IMR-90 (cell line): ENCODE data around the gene DNAH8. TPM values are rescaled to one million over a fixed set of nuclear protein-coding genes. Genes with fewer than 3 reads are reported as not detected.

ENCODE experiments used
- ATAC-seq: fragments of 200-7000 bp; cut with Tn5 transposase; 2 replicates; pipeline ENCODE4 v1.9.1; 2020; ENCODE audit warnings: low read depth, mild to moderate bottlenecking, moderate library complexity
- BruUV-seq: library from RNA; stranded (reverse); fragments of 400-500 nt; replicated peaks from 2 replicates; lab custom pipeline; 2021; lab: Mats Ljungman, UMichigan
- CTCF ChIA-PET: fragments of 300-600 bp; formaldehyde crosslinking; extraction: SDS; loops from one replicate; lab custom pipeline; 2021; ENCODE audit warnings: antibody characterized with exemption; lab: Yijun Ruan, JAX
- POLR2A ChIA-PET: fragments of 300-600 bp; sonication (Branson Sonifier 250); formaldehyde crosslinking; loops from one replicate; lab custom pipeline; 2022; ENCODE audit warnings: antibody characterized with exemption; ENCODE audit not compliant: unreplicated experiment; lab: Charles Lee
- DNase-seq: peaks from one replicate; pipeline ENCODE4 v3.0.0; 2013
- H2AFZ ChIP-seq: replicated peaks from 2 replicates; pipeline ENCODE3; 2013; ENCODE audit warnings: low read length, mild to moderate bottlenecking; ENCODE audit not compliant: poor library complexity
- H2AK5ac ChIP-seq: 2 replicates; pipeline ENCODE4 v1.6.1; 2013; ENCODE audit warnings: low read depth, low read length, inconsistent platforms
- H2AK9ac ChIP-seq: replicated peaks from 2 replicates; pipeline ENCODE3; 2013; ENCODE audit warnings: mild to moderate bottlenecking, low read depth, low read length, moderate library complexity; ENCODE audit not compliant: poor library complexity
- H2BK120ac ChIP-seq: 2 replicates; pipeline ENCODE4 v1.6.1; 2013; ENCODE audit warnings: low read depth, low read length, inconsistent platforms
- H2BK15ac ChIP-seq: 3 replicates; pipeline ENCODE4 v1.6.1; 2013; ENCODE audit warnings: low read depth, low read length, inconsistent platforms
- H2BK20ac ChIP-seq: 2 replicates; pipeline ENCODE4 v1.6.1; 2013; ENCODE audit warnings: low read depth, mild to moderate bottlenecking, inconsistent platforms, low read length, moderate library complexity
- H2BK5ac ChIP-seq: 2 replicates; pipeline ENCODE4 v1.6.1; 2013; ENCODE audit warnings: mild to moderate bottlenecking, low read depth, low read length, inconsistent platforms; ENCODE audit not compliant: poor library complexity, severe bottlenecking
- H3K14ac ChIP-seq: replicated peaks from 2 replicates; pipeline ENCODE4 v1.6.1; 2013; ENCODE audit warnings: low read depth, low read length, inconsistent platforms
- H3K18ac ChIP-seq: 2 replicates; pipeline ENCODE4 v1.6.1; 2013; ENCODE audit warnings: low read depth, low read length, control low read depth
- H3K23ac ChIP-seq: 2 replicates; pipeline ENCODE4 v1.6.1; 2013; ENCODE audit warnings: low read depth, low read length, inconsistent platforms
- H3K27ac ChIP-seq: 2 replicates; pipeline ENCODE4 v1.5.1; 2013; ENCODE audit warnings: mild to moderate bottlenecking, control low read depth, low read length; ENCODE audit not compliant: insufficient read depth
- H3K27me3 ChIP-seq: 2 replicates; pipeline ENCODE4 v1.6.1; 2013; ENCODE audit warnings: low read length; ENCODE audit not compliant: control insufficient read depth, insufficient read depth
- H3K36me3 ChIP-seq: 2 replicates; pipeline ENCODE4 v1.6.1; 2013; ENCODE audit warnings: low read length, mixed read lengths; ENCODE audit not compliant: control insufficient read depth, insufficient read depth
- H3K4ac ChIP-seq: 2 replicates; pipeline ENCODE4 v1.6.1; 2013; ENCODE audit warnings: low read depth, low read length, inconsistent platforms
- H3K4me1 ChIP-seq: 2 replicates; pipeline ENCODE4 v1.6.1; 2013; ENCODE audit warnings: low read length, mixed read lengths; ENCODE audit not compliant: control insufficient read depth, insufficient read depth
- H3K4me2 ChIP-seq: 2 replicates; pipeline ENCODE4 v1.6.1; 2013; ENCODE audit warnings: low read depth, mild to moderate bottlenecking, control low read depth, low read length, moderate library complexity
- H3K4me3 ChIP-seq: 2 replicates; pipeline ENCODE4 v1.5.1; 2013; ENCODE audit warnings: low read depth, mild to moderate bottlenecking, control low read depth, low read length, moderate library complexity; ENCODE audit not compliant: insufficient read depth
- H3K56ac ChIP-seq: 2 replicates; pipeline ENCODE4 v1.6.1; 2013; ENCODE audit warnings: low read length, inconsistent platforms; ENCODE audit not compliant: insufficient read depth; ENCODE audit errors: extremely low read depth
- H3K79me1 ChIP-seq, 2 experiments: 2 replicates each; pipeline ENCODE4 v1.6.1; 2013; ENCODE audit warnings: low read length in 2 of 2, inconsistent platforms in 1 of 2, low read depth in 1 of 2
- H3K9ac ChIP-seq: 2 replicates; pipeline ENCODE4 v1.6.1; 2013; ENCODE audit warnings: low read depth, low read length, control low read depth
- H3K9me1 ChIP-seq: 2 replicates; pipeline ENCODE4 v1.6.1; 2013; ENCODE audit warnings: low read length, inconsistent platforms; ENCODE audit not compliant: insufficient read depth
- H3K9me3 ChIP-seq: 2 replicates; pipeline ENCODE4 v1.6.1; 2013; ENCODE audit warnings: low read length; ENCODE audit not compliant: control insufficient read depth, insufficient read depth
- H4K20me1 ChIP-seq: 2 replicates; pipeline ENCODE4 v1.6.1; 2013; ENCODE audit warnings: low read length, inconsistent platforms; ENCODE audit not compliant: insufficient read depth
- H4K5ac ChIP-seq: 2 replicates; pipeline ENCODE4 v1.6.1; 2013; ENCODE audit warnings: mild to moderate bottlenecking, low read depth, low read length, control low read depth
- H4K8ac ChIP-seq, 2 experiments: 2 replicates each; pipeline ENCODE4 v1.6.1; 2013; ENCODE audit warnings: low read depth in 2 of 2, low read length in 2 of 2, control low read depth in 1 of 2, inconsistent platforms in 1 of 2
- H4K91ac ChIP-seq: 2 replicates; pipeline ENCODE4 v1.6.1; 2013; ENCODE audit warnings: low read depth, low read length, inconsistent platforms; ENCODE audit not compliant: insufficient read depth
- BHLHE40 ChIP-seq: fragments of 150-350 bp; IDR thresholded peaks from 2 replicates; pipeline ENCODE4 v1.6.1; 2016; ENCODE audit warnings: mild to moderate bottlenecking, low read depth, low read length
- CEBPB ChIP-seq: IDR thresholded peaks from 2 replicates; pipeline ENCODE4 v1.6.1; 2012; ENCODE audit warnings: low read depth, low read length, improper control_type of control experiment
- CHD1 ChIP-seq: IDR thresholded peaks from 2 replicates; pipeline ENCODE4 v1.6.1; 2012; ENCODE audit warnings: low read depth, low read length, improper control_type of control experiment
- MAZ ChIP-seq: IDR thresholded peaks from 2 replicates; pipeline ENCODE4 v1.6.1; 2012; ENCODE audit warnings: low read depth, mild to moderate bottlenecking, low read length, improper control_type of control experiment, moderate library complexity, borderline replicate concordance
- MXI1 ChIP-seq: IDR thresholded peaks from 2 replicates; pipeline ENCODE4 v1.6.1; 2012; ENCODE audit warnings: low read depth, mild to moderate bottlenecking, low read length, moderate library complexity, borderline replicate concordance
- RAD21 ChIP-seq: IDR thresholded peaks from 2 replicates; pipeline ENCODE4 v1.6.1; 2012; ENCODE audit warnings: low read length, improper control_type of control experiment
- RCOR1 ChIP-seq: IDR thresholded peaks from 2 replicates; pipeline ENCODE4 v1.6.1; 2012; ENCODE audit warnings: mild to moderate bottlenecking, low read length, improper control_type of control experiment; ENCODE audit not compliant: insufficient replicate concordance
- RFX5 ChIP-seq: IDR thresholded peaks from 2 replicates; pipeline ENCODE4 v1.8.0; 2012; ENCODE audit warnings: low read depth, mild to moderate bottlenecking, low read length, moderate library complexity
- WGBS, 2 experiments: methylation state at CpG; one replicate each; pipeline versions ENCODE4 v1.1.5 to v1.1.7; 2013; ENCODE audit warnings: missing lambda C conversion rate in 2 of 2; ENCODE audit not compliant: insufficient read length in 1 of 2; ENCODE audit errors: extremely low coverage in 2 of 2; 5-methylcytosine and 5-hydroxymethylcytosine counted together
- dilution Hi-C: fragments of 300-500 bp; cut with HindIII; formaldehyde crosslinking; loops from one replicate; pipeline ENCODE4 v1.14.3; 2018; ENCODE audit warnings: low sequenced_read_pairs; ENCODE audit not compliant: unreplicated experiment
- in situ Hi-C: fragments of 300-500 bp; cut with MboI; formaldehyde crosslinking; loops from 3 replicates; pipeline ENCODE4 v1.14.3; 2019; ENCODE audit warnings: low sequenced_read_pairs, inconsistent platforms, mixed read lengths
- intact Hi-C: fragments of 100-400 bp; cut with micrococcal nuclease; formaldehyde crosslinking; loops from 2 replicates; pipeline ENCODE4 v1.10.0; 2022
- polyA plus RNA-seq, 3 experiments: library from polyadenylated mRNA; depleted of rRNA; stranded (reverse); fragments of >200 nt; gene quantifications; 2 replicates each; pipeline ENCODE4 v1.2.3, GENCODE V29; 2012; ENCODE audit warnings: low replicate concordance in 1 of 3
- total RNA-seq: library from RNA; depleted of rRNA; stranded (reverse); fragments of >200 nt; gene quantifications from 2 replicates; pipeline ENCODE4 v1.2.3, GENCODE V29; 2012
- TF ChIP-seq, protein P1 (sequence below): fragments of 150-350 bp; IDR thresholded peaks from 2 replicates; pipeline ENCODE4 v1.6.1; 2017; ENCODE audit warnings: mild to moderate bottlenecking, antibody characterized with exemption, low read length, low read depth
- TF ChIP-seq, protein P2 (sequence below): conservative IDR thresholded peaks from 2 replicates; pipeline ENCODE4 v1.5.1; 2012; ENCODE audit warnings: mild to moderate bottlenecking, low read depth, low read length, improper control_type of control experiment
- TF ChIP-seq, protein P3 (sequence below): fragments of 150-350 bp; IDR thresholded peaks from 2 replicates; pipeline ENCODE4 v1.6.1; 2016; ENCODE audit warnings: low read depth, mild to moderate bottlenecking, low read length, moderate library complexity, borderline replicate concordance

DNAH8 gene
- total and polyA plus RNA-seq, 2 of the 4 experiments (the other 2 are of a cell fraction), result not detected

DNA sequence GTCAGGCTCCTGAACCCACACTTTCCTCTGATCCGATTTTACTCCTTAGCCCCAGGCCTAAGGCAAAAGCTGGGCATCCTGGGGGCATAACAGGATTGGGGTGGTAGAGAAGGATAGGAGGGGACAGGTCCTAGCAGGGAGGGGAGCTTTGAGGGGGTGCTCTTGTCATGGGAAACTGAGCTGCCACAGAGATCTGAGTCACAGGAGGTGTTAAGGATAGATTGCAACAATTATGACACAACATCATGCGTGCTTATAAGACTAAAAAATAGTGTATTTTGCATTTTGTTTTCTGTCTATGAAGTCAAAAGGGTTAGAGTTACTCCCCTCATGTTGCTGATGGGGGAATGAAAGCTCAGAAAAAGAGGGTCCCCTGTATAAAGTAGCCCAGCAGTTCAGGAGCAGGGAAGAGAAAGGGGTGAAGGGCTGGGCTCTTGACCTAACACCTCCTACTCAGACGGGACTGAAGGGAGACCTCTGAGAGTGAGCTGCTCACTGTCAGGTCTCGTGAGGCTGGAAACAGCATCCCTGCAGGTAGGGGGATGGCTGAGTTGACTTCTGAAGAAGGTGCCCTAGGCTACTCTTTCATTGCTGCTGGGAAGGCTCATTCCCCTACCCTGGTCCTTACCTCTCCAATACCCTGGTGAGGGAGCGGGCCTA is 335.5 kb downstream of the DNAH8 start:
- Histone ChIP-seq H3K4me1 (no peaks in the 10 kb centered on the region), H3K9me1 (no peaks in the 10 kb centered on the region), H3K27ac (no peak overlapping the region), H3K23ac (no peak overlapping the region), H2AFZ (no peak overlapping the region), H3K14ac (no peak overlapping the region), H2AK5ac (no peak overlapping the region), H4K5ac (no peak overlapping the region), H3K9me3 (no peaks in the 10 kb centered on the region), H4K8ac (no peak overlapping the region), H3K9ac (no peak overlapping the region), H3K4me3 (no peak overlapping the region), H4K20me1 (no peaks in the 10 kb centered on the region), H4K91ac (no peak overlapping the region), H3K56ac (no peak overlapping the region), H2AK9ac (no peak overlapping the region), H3K79me1 (no peaks in the 10 kb centered on the region), H3K36me3 (no peaks in the 10 kb centered on the region), H3K4ac (no peak overlapping the region), H2BK20ac (no peak overlapping the region), H2BK5ac (no peak overlapping the region), H3K18ac (no peak overlapping the region), H3K27me3 (peaks cover 36% of the 10 kb centered on the region), H2BK120ac (no peak overlapping the region), H3K4me2 (no peak overlapping the region), H2BK15ac (no peak overlapping the region)
- ATAC-seq, result no peak
- no TSS peak for BruUV-seq
- intact Hi-C loops, result no loop called here
- CTCF ChIA-PET, result no interaction called here
- in situ Hi-C loops, result no loop called here
- no CpG with 5 or more reads among the region's 5 CpGs for WGBS, 2 experiments
- no peak for DNase-seq
- dilution Hi-C loops, result no loop called here
- POLR2A ChIA-PET, result no interaction called here
- TF ChIP-seq, protein P1, sequence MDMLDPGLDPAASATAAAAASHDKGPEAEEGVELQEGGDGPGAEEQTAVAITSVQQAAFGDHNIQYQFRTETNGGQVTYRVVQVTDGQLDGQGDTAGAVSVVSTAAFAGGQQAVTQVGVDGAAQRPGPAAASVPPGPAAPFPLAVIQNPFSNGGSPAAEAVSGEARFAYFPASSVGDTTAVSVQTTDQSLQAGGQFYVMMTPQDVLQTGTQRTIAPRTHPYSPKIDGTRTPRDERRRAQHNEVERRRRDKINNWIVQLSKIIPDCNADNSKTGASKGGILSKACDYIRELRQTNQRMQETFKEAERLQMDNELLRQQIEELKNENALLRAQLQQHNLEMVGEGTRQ, result no peak
- TF ChIP-seq CHD1 (no peak), MXI1 (no peak), BHLHE40 (no peak), RAD21 (no peak), MAZ (no peak), CEBPB (no peak), RFX5 (no peak), RCOR1 (no peak)
- TF ChIP-seq, protein P2, sequence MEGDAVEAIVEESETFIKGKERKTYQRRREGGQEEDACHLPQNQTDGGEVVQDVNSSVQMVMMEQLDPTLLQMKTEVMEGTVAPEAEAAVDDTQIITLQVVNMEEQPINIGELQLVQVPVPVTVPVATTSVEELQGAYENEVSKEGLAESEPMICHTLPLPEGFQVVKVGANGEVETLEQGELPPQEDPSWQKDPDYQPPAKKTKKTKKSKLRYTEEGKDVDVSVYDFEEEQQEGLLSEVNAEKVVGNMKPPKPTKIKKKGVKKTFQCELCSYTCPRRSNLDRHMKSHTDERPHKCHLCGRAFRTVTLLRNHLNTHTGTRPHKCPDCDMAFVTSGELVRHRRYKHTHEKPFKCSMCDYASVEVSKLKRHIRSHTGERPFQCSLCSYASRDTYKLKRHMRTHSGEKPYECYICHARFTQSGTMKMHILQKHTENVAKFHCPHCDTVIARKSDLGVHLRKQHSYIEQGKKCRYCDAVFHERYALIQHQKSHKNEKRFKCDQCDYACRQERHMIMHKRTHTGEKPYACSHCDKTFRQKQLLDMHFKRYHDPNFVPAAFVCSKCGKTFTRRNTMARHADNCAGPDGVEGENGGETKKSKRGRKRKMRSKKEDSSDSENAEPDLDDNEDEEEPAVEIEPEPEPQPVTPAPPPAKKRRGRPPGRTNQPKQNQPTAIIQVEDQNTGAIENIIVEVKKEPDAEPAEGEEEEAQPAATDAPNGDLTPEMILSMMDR, result no peak
- TF ChIP-seq, protein P3, sequence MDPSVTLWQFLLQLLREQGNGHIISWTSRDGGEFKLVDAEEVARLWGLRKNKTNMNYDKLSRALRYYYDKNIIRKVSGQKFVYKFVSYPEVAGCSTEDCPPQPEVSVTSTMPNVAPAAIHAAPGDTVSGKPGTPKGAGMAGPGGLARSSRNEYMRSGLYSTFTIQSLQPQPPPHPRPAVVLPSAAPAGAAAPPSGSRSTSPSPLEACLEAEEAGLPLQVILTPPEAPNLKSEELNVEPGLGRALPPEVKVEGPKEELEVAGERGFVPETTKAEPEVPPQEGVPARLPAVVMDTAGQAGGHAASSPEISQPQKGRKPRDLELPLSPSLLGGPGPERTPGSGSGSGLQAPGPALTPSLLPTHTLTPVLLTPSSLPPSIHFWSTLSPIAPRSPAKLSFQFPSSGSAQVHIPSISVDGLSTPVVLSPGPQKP, result no peak
